Activated naive CD4-positive, alpha-beta T cell treated with anti-CD3 and anti-CD28 coated beads, Interleukin-2, amount 50 U/mL, for 72 hours (primary cell): Measurements from ENCODE around the gene RPL4. TPM values are rescaled to one million over a fixed set of nuclear protein-coding genes. Genes with fewer than 3 reads are reported as not detected.
A peak's percentile ranks its signal among the peaks of the same experiment; 100 is the strongest.
"Not testable (repeated sequence)": the region's sequence is repeated elsewhere in the genome, so short reads cannot be mapped to it uniquely, and the experiment has no call there.

Source experiments
- ATAC-seq, 2 donors: fragments of 150-1000 bp; cut with Tn5 transposase; 2 replicates each; pipeline ENCODE4 v1.10.0; 2021; ENCODE audit warnings: mild to moderate bottlenecking in 2 of 2, moderate library complexity in 2 of 2
- DNase-seq, 2 donors: peaks; one replicate each; pipeline ENCODE4 v3.0.0; 2021 to 2022; ENCODE audit warnings: low spot score in 2 of 2
- H3K27ac Mint-ChIP-seq, 2 donors: one replicate each; pipeline ENCODE4 v1.8.0; 2022; ENCODE audit warnings: mild to moderate bottlenecking in 2 of 2, mixed read lengths in 2 of 2
- H3K36me3 Mint-ChIP-seq, 2 donors: one replicate each; pipeline ENCODE4 v1.8.0; 2022; ENCODE audit warnings: mixed read lengths in 2 of 2
- H3K9me3 Mint-ChIP-seq, 2 donors: one replicate each; pipeline ENCODE4 v1.8.0; 2022; ENCODE audit warnings: mixed read lengths in 2 of 2
- total RNA-seq, 2 donors: library from RNA; stranded (reverse); gene quantifications; one replicate each; pipeline ENCODE4 v1.2.3, GENCODE V29; 2022

RPL4 gene
- total RNA-seq, 2 donors from 2014 or later: 3,813 to 4,802 TPM

DNA sequence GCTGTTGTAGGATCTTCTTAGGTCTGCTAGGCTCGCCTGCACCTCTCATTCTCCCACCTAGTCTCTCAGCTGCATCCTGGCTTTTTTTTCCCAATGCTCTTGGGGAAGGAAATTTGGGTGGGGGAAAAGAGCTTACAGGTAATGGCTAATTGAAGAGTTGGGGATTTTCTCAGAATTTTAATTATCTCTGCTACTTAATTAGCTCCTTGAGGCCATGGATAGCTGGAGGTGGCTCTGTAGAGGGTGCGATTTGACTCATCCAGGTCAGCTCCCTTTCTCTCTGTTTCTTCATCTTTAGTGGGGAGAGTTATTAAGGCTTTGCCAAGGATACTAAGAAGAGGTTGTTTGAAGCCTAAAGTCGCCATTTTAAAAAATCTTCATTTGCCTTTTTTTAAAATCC, 29.7 kb downstream of the RPL4 start:
- peaks cover 0 to 20% of the 10 kb centered on the region in 2 donors for H3K36me3 Mint-ChIP-seq
- no peaks in the 10 kb centered on the region for H3K9me3 Mint-ChIP-seq
- peak overlapping the region in 1 of 2 donors; percentile 86 for H3K27ac Mint-ChIP-seq
- ATAC-seq: no peak
- DNase-seq: no peak

- Mint-ChIP-seq H3K9me3 (no peaks in the 10 kb centered on the region), H3K27ac (no peak overlapping the region), H3K36me3 (peaks cover 0 to 21% of the 10 kb centered on the region in 2 donors)
- DNase-seq (no peak), ATAC-seq (no peak)
Measured at GRCh38 chr15:66474135-66474534, 30.5 kb downstream of the RPL4 start.

DNA sequence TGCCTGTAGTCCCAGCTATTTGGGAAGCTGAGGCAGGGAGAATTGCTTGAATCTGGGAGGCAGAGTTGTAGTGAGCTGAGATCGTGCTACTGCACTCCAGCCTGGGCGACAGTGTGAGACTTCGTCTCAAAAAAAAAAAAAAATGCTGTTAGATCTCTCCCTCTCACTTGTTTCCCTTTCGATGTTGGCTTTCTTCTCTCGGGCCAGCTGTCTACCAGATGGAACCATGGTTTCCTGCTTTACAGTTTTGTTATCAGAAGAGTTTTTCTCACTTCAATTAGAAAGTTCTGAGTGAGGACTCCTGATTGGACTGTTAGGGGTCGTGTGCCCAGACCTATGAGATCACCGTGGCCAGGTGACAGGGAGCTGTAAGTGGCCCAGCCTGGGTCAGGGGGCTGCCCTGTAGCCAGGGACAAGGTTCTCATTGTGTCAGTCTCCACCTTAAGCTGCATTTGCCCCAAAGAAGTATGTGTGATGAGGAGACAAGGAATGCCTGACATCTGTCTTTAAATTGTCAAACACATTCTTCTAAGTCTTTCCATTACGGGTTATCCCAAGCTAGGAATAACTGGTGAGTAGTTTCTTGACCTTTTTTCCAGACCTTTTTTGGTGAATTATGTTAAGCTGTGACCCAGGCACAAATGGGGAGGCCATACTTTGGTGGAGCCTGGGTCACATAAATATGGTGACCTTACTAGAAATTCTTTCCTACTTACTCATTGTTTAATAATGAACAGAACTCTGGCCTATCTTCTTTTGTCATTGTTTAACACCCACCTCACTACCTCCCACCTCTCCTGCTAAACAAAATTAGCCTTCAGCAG, 32.3 kb downstream of the RPL4 start:
- DNase-seq: peak in 1 of 2 donors; percentile 31
- Mint-ChIP-seq H3K27ac (peak overlapping the region; percentile 6 to 67), H3K9me3 (no peaks in the 10 kb centered on the region), H3K36me3 (peaks cover 0 to 28% of the 10 kb centered on the region in 2 donors)
- ATAC-seq: peak; percentile 86 to 91

GRCh38 chr15:66470825-66471224, 33.8 kb downstream of the RPL4 start:
- DNase-seq, H3K9me3 Mint-ChIP-seq, ATAC-seq: not testable (repeated sequence)
- H3K36me3 Mint-ChIP-seq: peaks cover 0 to 28% of the 10 kb centered on the region in 2 donors
- peak overlapping the region in 1 of 2 donors; percentile 68 for H3K27ac Mint-ChIP-seq

- peaks cover 4 to 43% of the 10 kb centered on the region in 2 donors for H3K36me3 Mint-ChIP-seq
- H3K9me3 Mint-ChIP-seq, DNase-seq, ATAC-seq: not testable (repeated sequence)
- peak overlapping the region; percentile 42 to 55 for H3K27ac Mint-ChIP-seq
Measured at GRCh38 chr15:66467162-66468040, 37.3 kb downstream of the RPL4 start.

- not testable (repeated sequence) for ATAC-seq, H3K9me3 Mint-ChIP-seq, H3K27ac Mint-ChIP-seq, DNase-seq
- H3K36me3 Mint-ChIP-seq: peaks cover 5 to 43% of the 10 kb centered on the region in 2 donors
Measured at GRCh38 chr15:66465294-66465693, 39.4 kb downstream of the RPL4 start.

GRCh38 chr15:66462627-66463026, 42.0 kb downstream of the RPL4 start:
- no peak overlapping the region for H3K27ac Mint-ChIP-seq
- DNase-seq (no peak), ATAC-seq (peak in 1 of 2 donors; percentile 27)
- H3K36me3 Mint-ChIP-seq: peaks cover 13 to 37% of the 10 kb centered on the region in 2 donors
- no peaks in the 10 kb centered on the region for H3K9me3 Mint-ChIP-seq

GRCh38 chr15:66461917-66462316, 42.7 kb downstream of the RPL4 start:
- peaks cover 13 to 36% of the 10 kb centered on the region in 2 donors for H3K36me3 Mint-ChIP-seq
- no peak overlapping the region for H3K27ac Mint-ChIP-seq
- DNase-seq: no peak
- no peaks in the 10 kb centered on the region for H3K9me3 Mint-ChIP-seq
- no peak for ATAC-seq

DNA sequence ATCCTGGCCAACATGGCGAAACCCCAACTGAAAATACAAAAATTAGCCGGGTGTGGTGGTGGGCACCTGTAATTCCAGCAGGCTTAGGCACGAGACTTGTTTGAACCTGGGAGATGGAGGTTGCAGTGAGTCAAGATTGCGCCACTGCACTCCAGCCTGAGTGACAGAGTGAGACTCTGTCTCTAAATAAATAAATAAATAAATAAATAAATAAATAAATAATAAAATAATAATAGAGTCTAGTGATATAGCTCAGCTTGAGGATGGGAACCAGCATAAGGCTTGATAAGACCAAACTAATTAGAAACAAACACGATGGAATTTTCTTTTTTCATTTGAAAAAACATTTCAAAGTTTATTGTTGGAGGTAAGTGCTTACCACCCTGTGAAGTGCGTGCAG, 43.4 kb downstream of the RPL4 start:
- not testable (repeated sequence) for ATAC-seq

DNA sequence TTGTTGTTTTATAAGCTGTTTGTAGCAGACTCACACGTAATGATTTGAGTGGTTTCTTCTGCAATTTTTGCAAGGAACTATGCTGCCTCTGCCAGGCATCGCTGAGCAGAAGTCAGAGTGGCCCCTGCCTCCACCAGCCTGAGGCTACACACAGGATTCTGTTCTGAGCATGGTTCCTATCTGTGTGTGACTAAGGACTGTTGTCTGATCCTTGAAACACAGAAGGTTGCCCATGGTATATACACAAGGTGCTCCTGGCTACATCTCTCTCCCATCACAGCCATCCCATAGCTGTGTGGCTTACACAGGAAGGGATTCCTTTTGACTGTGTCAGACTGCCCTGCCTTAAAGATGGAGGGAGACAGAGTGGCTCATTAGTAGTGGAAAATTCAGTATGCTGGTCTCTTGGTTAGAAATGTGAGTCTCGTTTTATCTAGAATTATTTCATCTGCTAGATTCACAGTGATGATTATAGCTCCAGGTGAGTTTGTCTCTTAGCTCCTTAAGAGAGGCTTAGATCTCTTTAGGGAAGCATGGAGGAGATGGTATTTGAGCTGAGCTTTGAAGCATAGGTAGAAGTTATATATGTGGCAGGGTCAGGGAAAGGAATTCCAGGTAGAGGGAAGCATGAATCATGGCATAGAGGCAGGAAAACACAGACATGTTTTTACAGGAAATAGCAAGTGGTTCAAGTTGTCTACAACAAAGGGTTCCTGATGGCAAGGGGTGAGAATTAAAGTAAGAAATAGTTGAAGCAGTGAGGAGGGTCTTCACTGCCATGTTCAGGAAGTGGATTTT, 44.6 kb downstream of the RPL4 start:
- DNase-seq: no peak
- no peak for ATAC-seq
- Mint-ChIP-seq H3K36me3 (peaks cover 13 to 29% of the 10 kb centered on the region in 2 donors), H3K27ac (peak overlapping the region; percentile 59 to 77), H3K9me3 (no peaks in the 10 kb centered on the region)

More for the DNA sequence above, 43.4 kb downstream of the RPL4 start:
- not testable (repeated sequence) for H3K9me3 Mint-ChIP-seq, DNase-seq
- Mint-ChIP-seq H3K27ac (peak overlapping the region in 1 of 2 donors; percentile 59), H3K36me3 (peaks cover 13 to 36% of the 10 kb centered on the region in 2 donors)

DNA sequence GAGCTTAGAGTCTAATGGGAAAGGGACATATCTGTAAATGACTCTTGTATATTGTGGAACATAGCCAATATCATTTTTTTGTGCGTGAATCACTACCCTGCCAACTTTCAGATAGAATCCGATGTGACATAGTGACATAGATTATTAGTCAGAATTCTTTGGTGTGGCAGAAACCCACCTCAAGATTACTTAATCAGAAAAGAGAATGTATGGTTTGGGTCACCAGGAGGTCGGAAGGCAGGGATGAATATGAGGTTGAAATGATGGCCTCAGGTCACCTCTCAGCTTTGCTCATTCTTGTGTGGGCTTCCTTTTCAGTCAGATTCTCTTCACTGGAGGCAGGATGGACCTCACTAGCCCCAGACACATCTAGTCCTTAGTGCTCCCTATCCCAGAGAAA, 48.4 kb downstream of the RPL4 start:
- Mint-ChIP-seq H3K27ac (peak overlapping the region in 1 of 2 donors; percentile 37), H3K36me3 (peaks cover 9 to 31% of the 10 kb centered on the region in 2 donors)

GRCh38 chr15:66454143-66454542, 50.5 kb downstream of the RPL4 start:
- ATAC-seq: no peak
- Mint-ChIP-seq H3K9me3 (no peaks in the 10 kb centered on the region), H3K27ac (peak overlapping the region in 1 of 2 donors; percentile 46), H3K36me3 (peaks cover 0 to 22% of the 10 kb centered on the region in 2 donors)
- DNase-seq: no peak

More for the DNA sequence above, 48.4 kb downstream of the RPL4 start:
- DNase-seq (no peak), ATAC-seq (peak; percentile 82 to 83)
- H3K9me3 Mint-ChIP-seq: no peaks in the 10 kb centered on the region

GRCh38 chr15:66452971-66453580, 51.6 kb downstream of the RPL4 start:
- no peak for ATAC-seq
- DNase-seq: no peak
- Mint-ChIP-seq H3K27ac (no peak overlapping the region), H3K9me3 (peaks cover 0 to 3% of the 10 kb centered on the region in 2 donors), H3K36me3 (peaks cover 0 to 33% of the 10 kb centered on the region in 2 donors)

GRCh38 chr15:66452420-66452819, 52.2 kb downstream of the RPL4 start:
- peaks cover 0 to 4% of the 10 kb centered on the region in 2 donors for H3K9me3 Mint-ChIP-seq
- ATAC-seq: no peak
- no peak for DNase-seq
- peaks cover under 1 to 37% of the 10 kb centered on the region in 2 donors for H3K36me3 Mint-ChIP-seq
- peak overlapping the region in 1 of 2 donors; percentile 80 for H3K27ac Mint-ChIP-seq
